B cell (primary cell): ENCODE measurements around the gene TMC7. TPM values are rescaled to one million over a fixed set of nuclear protein-coding genes. Genes with fewer than 3 reads are reported as not detected.

Experiments
- ATAC-seq: fragments of 200-7000 bp; cut with Tn5 transposase; one replicate; pipeline ENCODE4 v1.10.0; 2021; ENCODE audit warnings: low read depth, mild to moderate bottlenecking, moderate number of reproducible peaks, moderate library complexity
- CTCF ChIA-PET: fragments of 350-600 bp; sonication (Branson Sonifier 250); formaldehyde crosslinking; loops from one replicate; lab custom pipeline; 2021; ENCODE audit warnings: antibody characterized with exemption, inconsistent platforms; lab: Charles Lee
- POLR2A ChIA-PET: fragments of 350-600 bp; sonication (Branson Sonifier 250); formaldehyde crosslinking; loops from one replicate; lab custom pipeline; 2021; ENCODE audit warnings: antibody characterized with exemption; lab: Charles Lee
- DNase-seq: peaks from one replicate; pipeline ENCODE4 v3.0.0; 2013
- H2AFZ ChIP-seq: 2 replicates; pipeline ENCODE4 v1.6.1; 2012; ENCODE audit warnings: mild to moderate bottlenecking, low read depth, low read length; ENCODE audit not compliant: insufficient read depth, poor library complexity, severe bottlenecking
- H3K27ac ChIP-seq, 2 donors: 1 replicate in 1 of 2; 2 replicates in 1 of 2; pipeline ENCODE4 v1.5.1; 2012 to 2013; ENCODE audit warnings: low read length in 2 of 2, mild to moderate bottlenecking in 2 of 2, moderate library complexity in 1 of 2
- H3K27me3 ChIP-seq, 4 experiments: fragments of 200-600 bp in 1 of 4; sonication (generic) in 1 of 4; replicated peaks in 1 of 4; 1 replicate in 2 of 4; 2 replicates in 2 of 4; pipeline versions ENCODE4 v1.6.1 to v1.7.0; 2013 to 2016; ENCODE audit warnings: low read length in 3 of 4, mild to moderate bottlenecking in 2 of 4, mixed read lengths in 1 of 4, moderate library complexity in 1 of 4; ENCODE audit not compliant: insufficient read depth in 4 of 4, control insufficient read depth in 3 of 4; ENCODE audit errors: control extremely low read depth in 1 of 4
- H3K36me3 ChIP-seq, 2 experiments: replicated peaks in 1 of 2; 1 replicate in 1 of 2; 2 replicates in 1 of 2; pipeline versions ENCODE4 v1.6.1 to v1.7.1; 2013; ENCODE audit warnings: low read length in 1 of 2; ENCODE audit not compliant: insufficient read depth in 2 of 2, control insufficient read depth in 1 of 2; ENCODE audit errors: control extremely low read depth in 1 of 2, extremely low read depth in 1 of 2
- H3K4me1 ChIP-seq, 2 donors: fragments of 200-600 bp in 1 of 2; sonication (generic) in 1 of 2; 1 replicate in 1 of 2; 2 replicates in 1 of 2; pipeline versions ENCODE4 v1.5.1 to v1.6.1; 2013 to 2017; ENCODE audit warnings: low read length in 2 of 2; ENCODE audit not compliant: control insufficient read depth in 2 of 2, insufficient read depth in 2 of 2
- H3K4me2 ChIP-seq: replicated peaks from 2 replicates; pipeline ENCODE3; 2012; ENCODE audit warnings: mild to moderate bottlenecking, low read depth, low read length; ENCODE audit not compliant: poor library complexity, severe bottlenecking
- H3K4me3 ChIP-seq, 5 experiments: fragments of 200-600 bp in 1 of 5; sonication (generic) in 1 of 5; 1 replicate in 3 of 5; 2 replicates in 2 of 5; pipeline versions ENCODE4 v1.5.1 to v1.7.0; 2011 to 2016; ENCODE audit warnings: low read length in 4 of 5, mild to moderate bottlenecking in 4 of 5, low read depth in 2 of 5, control low read depth in 1 of 5, moderate library complexity in 1 of 5; ENCODE audit not compliant: insufficient read depth in 1 of 5; ENCODE audit errors: control extremely low read depth in 1 of 5, extremely low read depth in 1 of 5
- H3K79me2 ChIP-seq: fragments of 200-600 bp; sonication (generic); one replicate; pipeline ENCODE4 v1.6.0; 2016; ENCODE audit warnings: low read length; ENCODE audit not compliant: control insufficient read depth, insufficient read depth
- H3K9ac ChIP-seq: fragments of 200-600 bp; sonication (generic); 2 replicates; pipeline ENCODE4 v1.6.1; 2017; ENCODE audit warnings: mild to moderate bottlenecking, low read length, moderate library complexity
- H3K9me3 ChIP-seq, 3 donors: one replicate each; pipeline versions ENCODE4 v1.6.1 to v1.7.1; 2013; ENCODE audit warnings: low read length in 2 of 3; ENCODE audit not compliant: control insufficient read depth in 2 of 3, insufficient read depth in 1 of 3; ENCODE audit errors: control extremely low read depth in 1 of 3
- H4K20me1 ChIP-seq: 2 replicates; pipeline ENCODE4 v1.6.0; 2012; ENCODE audit warnings: mild to moderate bottlenecking, low read length; ENCODE audit not compliant: insufficient read depth, control insufficient read depth, poor library complexity, severe bottlenecking
- H3K27ac Mint-ChIP-seq: one replicate; pipeline ENCODE4 v1.8.0; 2021; ENCODE audit warnings: mixed read lengths
- H3K27me3 Mint-ChIP-seq: one replicate; pipeline ENCODE4 v1.8.0; 2021; ENCODE audit warnings: mixed read lengths
- H3K4me1 Mint-ChIP-seq: one replicate; pipeline ENCODE4 v1.8.0; 2021; ENCODE audit warnings: mixed read lengths
- H3K4me3 Mint-ChIP-seq: one replicate; pipeline ENCODE4 v1.8.0; 2021; ENCODE audit warnings: mixed read lengths
- H3K9me3 Mint-ChIP-seq: one replicate; pipeline ENCODE4 v1.8.0; 2022; ENCODE audit warnings: mixed read lengths; ENCODE audit not compliant: insufficient read depth
- EZH2 ChIP-seq: IDR thresholded peaks from 2 replicates; pipeline ENCODE4 v1.6.1; 2012; ENCODE audit warnings: borderline replicate concordance, low read depth, mild to moderate bottlenecking, moderate library complexity, low read length; ENCODE audit not compliant: insufficient read depth, poor library complexity, severe bottlenecking
- WGBS: methylation state at CpG from one replicate; pipeline ENCODE4 v1.1.5; 2013; ENCODE audit warnings: missing lambda C conversion rate; ENCODE audit not compliant: insufficient coverage; 5-methylcytosine and 5-hydroxymethylcytosine counted together
- intact Hi-C: fragments of 100-400 bp; cut with micrococcal nuclease; formaldehyde crosslinking; loops from one replicate; pipeline ENCODE4 v1.10.0; 2022
- polyA plus RNA-seq: library from polyadenylated mRNA; depleted of rRNA; stranded (reverse); fragments of >200 nt; gene quantifications from 2 replicates; pipeline ENCODE4 v1.2.3, GENCODE V29; 2012
- total RNA-seq, 2 donors: library from RNA; stranded (reverse); fragments of 120-200 nt in 1 of 2; gene quantifications; 1 replicate in 1 of 2; 2 replicates in 1 of 2; pipeline versions ENCODE4 v1.2.3 to v1.2.4, GENCODE V29; 2013 to 2022
- TF ChIP-seq, protein P1 (sequence below): fragments of 200-600 bp; IDR thresholded peaks from one replicate; pipeline ENCODE4 v1.8.0; 2022; ENCODE audit warnings: antibody characterized with exemption, mild to moderate bottlenecking

Gene TMC7
- total and polyA plus RNA-seq, 2 donors (not counting 1 experiment from before 2014, with no cell fraction given) = not detected

DNA sequence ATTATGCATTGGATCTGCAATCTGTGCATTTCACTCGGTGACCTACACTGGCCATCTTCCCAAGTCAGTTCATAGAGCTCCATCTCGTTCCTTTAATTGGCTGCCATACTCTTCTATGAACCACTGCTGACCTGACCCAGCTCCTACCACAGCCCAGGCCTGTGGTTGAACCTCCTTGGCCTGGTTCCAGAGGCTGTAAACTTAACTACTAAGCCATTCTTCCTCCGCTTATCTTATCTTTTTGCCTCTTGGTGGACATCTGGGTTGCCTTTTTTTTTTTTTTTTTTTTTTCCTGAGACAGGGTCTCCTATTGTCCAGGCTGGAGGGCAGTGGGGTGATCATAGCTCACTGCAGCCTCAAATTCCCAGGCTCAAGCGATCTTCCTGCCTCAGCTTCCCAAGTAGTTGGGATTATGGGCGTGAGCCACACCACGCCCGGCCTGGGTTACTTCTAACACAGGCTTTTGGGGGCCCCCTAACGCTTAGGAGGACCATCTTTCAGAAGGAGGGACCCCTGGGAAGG is 102.0 kb downstream of the TMC7 start:
- Histone ChIP-seq H3K4me1 (peaks cover 7 to 10% of the 10 kb centered on the region in 2 donors), H4K20me1 (no peaks in the 10 kb centered on the region), H3K9me3 (peaks cover 0 to 2% (median 0%) of the 10 kb centered on the region in 3 donors), H3K79me2 (no peaks in the 10 kb centered on the region), H3K27ac (no peak overlapping the region), H3K27me3 (peaks cover 0 to 13% (median 8%) of the 10 kb centered on the region in 4 experiments), H3K36me3 (no peaks in the 10 kb centered on the region), H3K4me3 (no peak overlapping the region), H3K9ac (no peak overlapping the region), H2AFZ (peak overlapping the region; percentile 79), H3K4me2 (no peak overlapping the region)
- POLR2A ChIA-PET = interaction anchor here (0.6 to 1.2 kb wide), 2 partner anchors 18 to 125 kb away, joined by 3 to 5 read pairs; partner anchors contain the start of gene COQ7
- CTCF ChIA-PET = interaction anchor here (0.7 to 7.5 kb wide), 37 partner anchors 8 to 805 kb away, joined by 3 to 122 read pairs (median 4); partner anchors contain the start of genes COQ7 and ITPRIPL2
- DNase-seq (no peak), ATAC-seq (no peak)
- Mint-ChIP-seq H3K4me3 (no peak overlapping the region), H3K4me1 (peaks cover 5% of the 10 kb centered on the region), H3K27ac (no peak overlapping the region), H3K27me3 (peaks cover 4% of the 10 kb centered on the region), H3K9me3 (no peaks in the 10 kb centered on the region)
- intact Hi-C loops = loop anchor here (1.0 to 2.0 kb wide), 2 partner anchors 82 to 95 kb away; no protein-coding TSS in a partner anchor
- WGBS = 27% methylated on average over 6 of the region's 8 CpGs
- TF ChIP-seq, protein P1, sequence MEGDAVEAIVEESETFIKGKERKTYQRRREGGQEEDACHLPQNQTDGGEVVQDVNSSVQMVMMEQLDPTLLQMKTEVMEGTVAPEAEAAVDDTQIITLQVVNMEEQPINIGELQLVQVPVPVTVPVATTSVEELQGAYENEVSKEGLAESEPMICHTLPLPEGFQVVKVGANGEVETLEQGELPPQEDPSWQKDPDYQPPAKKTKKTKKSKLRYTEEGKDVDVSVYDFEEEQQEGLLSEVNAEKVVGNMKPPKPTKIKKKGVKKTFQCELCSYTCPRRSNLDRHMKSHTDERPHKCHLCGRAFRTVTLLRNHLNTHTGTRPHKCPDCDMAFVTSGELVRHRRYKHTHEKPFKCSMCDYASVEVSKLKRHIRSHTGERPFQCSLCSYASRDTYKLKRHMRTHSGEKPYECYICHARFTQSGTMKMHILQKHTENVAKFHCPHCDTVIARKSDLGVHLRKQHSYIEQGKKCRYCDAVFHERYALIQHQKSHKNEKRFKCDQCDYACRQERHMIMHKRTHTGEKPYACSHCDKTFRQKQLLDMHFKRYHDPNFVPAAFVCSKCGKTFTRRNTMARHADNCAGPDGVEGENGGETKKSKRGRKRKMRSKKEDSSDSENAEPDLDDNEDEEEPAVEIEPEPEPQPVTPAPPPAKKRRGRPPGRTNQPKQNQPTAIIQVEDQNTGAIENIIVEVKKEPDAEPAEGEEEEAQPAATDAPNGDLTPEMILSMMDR = no peak
- TF ChIP-seq EZH2 = no peak
